ENCODE results near the gene RASSF1. TPM values are rescaled to one million over a fixed set of nuclear protein-coding genes. Genes with fewer than 3 reads are reported as not detected.

The RASSF1 gene
- polyA plus RNA-seq, 1 donor from 2014 or later = 51.4 TPM

DNA sequence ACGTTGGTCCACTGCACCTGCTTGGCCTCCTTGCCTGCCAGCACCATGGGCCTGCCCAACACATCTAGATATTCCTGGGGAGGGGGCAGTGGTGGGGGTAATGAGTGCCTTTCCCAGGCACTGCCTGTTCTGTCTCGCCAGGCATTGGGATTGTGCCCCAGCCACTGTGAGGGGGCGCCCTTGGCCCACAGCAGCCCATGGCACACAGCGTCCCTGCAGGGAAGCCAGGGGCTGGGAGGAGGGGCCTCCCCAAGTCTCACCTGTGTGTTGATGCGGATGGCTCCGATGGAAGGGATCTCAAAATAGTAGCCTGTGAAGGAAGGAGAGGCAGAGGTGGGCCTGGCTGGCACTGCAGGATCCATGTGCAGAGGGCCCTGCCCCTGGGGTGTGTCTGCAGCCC is 37.4 kb upstream of the RASSF1 start:
- TF ChIP-seq MXI1 (conservative IDR thresholded peaks at IDR 0.05; ENCODE audit: poor library complexity, severe bottlenecking) (no peak), POLR2AphosphoS5 (IDR thresholded peaks at IDR 0.05) (no peak), CTCF (IDR thresholded peaks at IDR 0.05; ENCODE audit: poor library complexity, severe bottlenecking) (no peak), TAF1 (IDR thresholded peaks at IDR 0.05; ENCODE audit: low read depth) (no peak), EP300 (conservative IDR thresholded peaks at IDR 0.05; ENCODE audit: poor library complexity, severe bottlenecking) (no peak), EZH2 (IDR thresholded peaks at IDR 0.05; ENCODE audit: borderline replicate concordance, insufficient read depth, low read length, poor library complexity, severe bottlenecking) (no peak), RAD21 (conservative IDR thresholded peaks at IDR 0.05) (no peak), SMC3 (conservative IDR thresholded peaks at IDR 0.05; ENCODE audit: poor library complexity) (no peak)
- TF ChIP-seq, protein P1, sequence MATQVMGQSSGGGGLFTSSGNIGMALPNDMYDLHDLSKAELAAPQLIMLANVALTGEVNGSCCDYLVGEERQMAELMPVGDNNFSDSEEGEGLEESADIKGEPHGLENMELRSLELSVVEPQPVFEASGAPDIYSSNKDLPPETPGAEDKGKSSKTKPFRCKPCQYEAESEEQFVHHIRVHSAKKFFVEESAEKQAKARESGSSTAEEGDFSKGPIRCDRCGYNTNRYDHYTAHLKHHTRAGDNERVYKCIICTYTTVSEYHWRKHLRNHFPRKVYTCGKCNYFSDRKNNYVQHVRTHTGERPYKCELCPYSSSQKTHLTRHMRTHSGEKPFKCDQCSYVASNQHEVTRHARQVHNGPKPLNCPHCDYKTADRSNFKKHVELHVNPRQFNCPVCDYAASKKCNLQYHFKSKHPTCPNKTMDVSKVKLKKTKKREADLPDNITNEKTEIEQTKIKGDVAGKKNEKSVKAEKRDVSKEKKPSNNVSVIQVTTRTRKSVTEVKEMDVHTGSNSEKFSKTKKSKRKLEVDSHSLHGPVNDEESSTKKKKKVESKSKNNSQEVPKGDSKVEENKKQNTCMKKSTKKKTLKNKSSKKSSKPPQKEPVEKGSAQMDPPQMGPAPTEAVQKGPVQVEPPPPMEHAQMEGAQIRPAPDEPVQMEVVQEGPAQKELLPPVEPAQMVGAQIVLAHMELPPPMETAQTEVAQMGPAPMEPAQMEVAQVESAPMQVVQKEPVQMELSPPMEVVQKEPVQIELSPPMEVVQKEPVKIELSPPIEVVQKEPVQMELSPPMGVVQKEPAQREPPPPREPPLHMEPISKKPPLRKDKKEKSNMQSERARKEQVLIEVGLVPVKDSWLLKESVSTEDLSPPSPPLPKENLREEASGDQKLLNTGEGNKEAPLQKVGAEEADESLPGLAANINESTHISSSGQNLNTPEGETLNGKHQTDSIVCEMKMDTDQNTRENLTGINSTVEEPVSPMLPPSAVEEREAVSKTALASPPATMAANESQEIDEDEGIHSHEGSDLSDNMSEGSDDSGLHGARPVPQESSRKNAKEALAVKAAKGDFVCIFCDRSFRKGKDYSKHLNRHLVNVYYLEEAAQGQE (IDR thresholded peaks at IDR 0.05; ENCODE audit: borderline replicate concordance) = no peak
- no peaks in the 10 kb centered on the region for H3K27me3 ChIP-seq (ENCODE audit: insufficient read depth, low read depth, low read length)

GRCh38 chr3:50375258-50375931 is 34.8 kb upstream of the RASSF1 start:
- no peaks in the 10 kb centered on the region for H4K20me1 ChIP-seq (ENCODE audit: insufficient read depth)
- H2AFZ ChIP-seq (ENCODE audit: low read depth, low read length) = no peak overlapping the region
- no peaks in the 10 kb centered on the region for H3F3A ChIP-seq (ENCODE audit: insufficient read depth, low read length, poor library complexity, severe bottlenecking)
- no peaks in the 10 kb centered on the region for H3K36me3 ChIP-seq (ENCODE audit: insufficient read depth, low read length)
- H3K27ac ChIP-seq (ENCODE audit: low read length) = no peak overlapping the region
- no peak overlapping the region for H3K9ac ChIP-seq (ENCODE audit: low read length)
- H3K27me3 ChIP-seq (ENCODE audit: insufficient read depth, low read depth, low read length) = no peaks in the 10 kb centered on the region
- TF ChIP-seq EP300 (conservative IDR thresholded peaks at IDR 0.05; ENCODE audit: poor library complexity, severe bottlenecking) (no peak), POLR2AphosphoS5 (IDR thresholded peaks at IDR 0.05) (no peak), EZH2 (IDR thresholded peaks at IDR 0.05; ENCODE audit: borderline replicate concordance, insufficient read depth, low read length, poor library complexity, severe bottlenecking) (no peak), TAF1 (IDR thresholded peaks at IDR 0.05; ENCODE audit: low read depth) (no peak), RAD21 (conservative IDR thresholded peaks at IDR 0.05) (no peak), SMC3 (conservative IDR thresholded peaks at IDR 0.05; ENCODE audit: poor library complexity) (no peak), CTCF (IDR thresholded peaks at IDR 0.05; ENCODE audit: poor library complexity, severe bottlenecking) (no peak), MXI1 (conservative IDR thresholded peaks at IDR 0.05; ENCODE audit: poor library complexity, severe bottlenecking) (no peak)
- TF ChIP-seq, protein P1 (IDR thresholded peaks at IDR 0.05; ENCODE audit: borderline replicate concordance) = no peak
- no peak overlapping the region for H3K4me2 ChIP-seq (ENCODE audit: low read length)
- no peak overlapping the region for H3K4me3 ChIP-seq (ENCODE audit: low read length)
- H3K9me3 ChIP-seq (ENCODE audit: low read length) = no peaks in the 10 kb centered on the region
- no peaks in the 10 kb centered on the region for H3K79me2 ChIP-seq (replicated peaks; ENCODE audit: insufficient read depth, low read length)
- H3K9me2 ChIP-seq (ENCODE audit: insufficient read depth, low read length) = no peaks in the 10 kb centered on the region

More for the DNA sequence above, 37.4 kb upstream of the RASSF1 start:
- Histone ChIP-seq H3K4me2 (ENCODE audit: low read length) (no peak overlapping the region), H3K9ac (ENCODE audit: low read length) (no peak overlapping the region), H3K9me2 (ENCODE audit: insufficient read depth, low read length) (no peaks in the 10 kb centered on the region), H3K27ac (ENCODE audit: low read length) (no peak overlapping the region), H3K9me3 (ENCODE audit: low read length) (no peaks in the 10 kb centered on the region), H4K20me1 (ENCODE audit: insufficient read depth) (no peaks in the 10 kb centered on the region), H2AFZ (ENCODE audit: low read depth, low read length) (no peak overlapping the region), H3K79me2 (replicated peaks; ENCODE audit: insufficient read depth, low read length) (no peaks in the 10 kb centered on the region), H3K4me3 (ENCODE audit: low read length) (no peak overlapping the region), H3F3A (ENCODE audit: insufficient read depth, low read length, poor library complexity, severe bottlenecking) (no peaks in the 10 kb centered on the region), H3K36me3 (ENCODE audit: insufficient read depth, low read length) (no peaks in the 10 kb centered on the region)
